Retinal pigment epithelial cell (primary cell): ENCODE measurements around the gene SNRPD2.

Experiments used
- DNase-seq: peaks from one replicate; pipeline ENCODE4 v3.0.0-alpha.2; 2010; ENCODE audit warnings: low read depth
- H3K4me3 ChIP-seq: 2 replicates; pipeline ENCODE4 v1.5.1; 2011; ENCODE audit warnings: mild to moderate bottlenecking, low read length, control low read depth, moderate library complexity
- CTCF ChIP-seq: conservative IDR thresholded peaks from 2 replicates; pipeline ENCODE4 v1.5.1; 2011; ENCODE audit warnings: low read depth, low read length, control low read depth, inconsistent platforms

SNRPD2 gene

GRCh38 chr19:45638930-45639729 is 52.6 kb downstream of the SNRPD2 start, which contains the start of gene EML2:
Gene EML2, minus strand, starts transcription at chr19:45639397. Its CDS starts 21 bp downstream, at chr19:45639376.
- no peak for DNase-seq
- peak; percentile 40 for TF ChIP-seq CTCF
- peak within 1 kb of the TSS; percentile 71 for H3K4me3 ChIP-seq

GRCh38 chr19:45637890-45638667 is 53.7 kb downstream of the SNRPD2 start:
- no peak for TF ChIP-seq CTCF
- H3K4me3 ChIP-seq, result peak overlapping the region; percentile 71
- no peak for DNase-seq
